Putamen (tissue), 1 donor: ENCODE results near the gene ATP6V1G3.
"Not testable (repeated sequence)": the region's sequence is repeated elsewhere in the genome, so short reads cannot be mapped to it uniquely, and the experiment has no call there.

ENCODE experiments used
- DNase-seq: peaks from one replicate; pipeline ENCODE4 v3.0.0-alpha.2; 2016; ENCODE audit warnings: low spot score

ATP6V1G3 gene

GRCh38 chr1:198496216-198497143 is 44.0 kb downstream of the ATP6V1G3 start:
- DNase-seq, result no peak

- DNase-seq, result no peak
Measured at GRCh38 chr1:198495631-198496030, 44.8 kb downstream of the ATP6V1G3 start.

- no peak for DNase-seq
Measured at GRCh38 chr1:198494658-198495103, 45.8 kb downstream of the ATP6V1G3 start.

- DNase-seq, result no peak
Measured at GRCh38 chr1:198494139-198494538, 46.3 kb downstream of the ATP6V1G3 start.

- no peak for DNase-seq
Measured at GRCh38 chr1:198493329-198493728, 47.2 kb downstream of the ATP6V1G3 start.

- no peak for DNase-seq
Measured at GRCh38 chr1:198492872-198493271, 47.6 kb downstream of the ATP6V1G3 start.

- DNase-seq, result no peak
Measured at GRCh38 chr1:198491596-198491995, 48.9 kb downstream of the ATP6V1G3 start.

GRCh38 chr1:198491028-198491427 is 49.5 kb downstream of the ATP6V1G3 start:
- peak; percentile 2 for DNase-seq

GRCh38 chr1:198490224-198490623 is 50.3 kb downstream of the ATP6V1G3 start:
- DNase-seq, result no peak

GRCh38 chr1:198486903-198487302 is 53.6 kb downstream of the ATP6V1G3 start:
- no peak for DNase-seq

GRCh38 chr1:198483645-198484044 is 56.8 kb downstream of the ATP6V1G3 start:
- DNase-seq, result no peak

GRCh38 chr1:198483006-198483405 is 57.5 kb downstream of the ATP6V1G3 start:
- DNase-seq, result no peak

GRCh38 chr1:198481661-198482060 is 58.8 kb downstream of the ATP6V1G3 start:
- no peak for DNase-seq

- no peak for DNase-seq
Measured at GRCh38 chr1:198480876-198481275, 59.6 kb downstream of the ATP6V1G3 start.

GRCh38 chr1:198477354-198477753 is 63.1 kb downstream of the ATP6V1G3 start:
- DNase-seq, result not testable (repeated sequence)
